GM19240 (cell line): ENCODE measurements around the gene SEC61A1.
A peak's percentile ranks its signal among the peaks of the same experiment; 100 is the strongest.

ENCODE experiments used
- DNase-seq: peaks from one replicate; pipeline ENCODE4 v3.0.0; 2011; ENCODE audit warnings: low spot score; ENCODE audit not compliant: insufficient read length

Gene SEC61A1

DNA sequence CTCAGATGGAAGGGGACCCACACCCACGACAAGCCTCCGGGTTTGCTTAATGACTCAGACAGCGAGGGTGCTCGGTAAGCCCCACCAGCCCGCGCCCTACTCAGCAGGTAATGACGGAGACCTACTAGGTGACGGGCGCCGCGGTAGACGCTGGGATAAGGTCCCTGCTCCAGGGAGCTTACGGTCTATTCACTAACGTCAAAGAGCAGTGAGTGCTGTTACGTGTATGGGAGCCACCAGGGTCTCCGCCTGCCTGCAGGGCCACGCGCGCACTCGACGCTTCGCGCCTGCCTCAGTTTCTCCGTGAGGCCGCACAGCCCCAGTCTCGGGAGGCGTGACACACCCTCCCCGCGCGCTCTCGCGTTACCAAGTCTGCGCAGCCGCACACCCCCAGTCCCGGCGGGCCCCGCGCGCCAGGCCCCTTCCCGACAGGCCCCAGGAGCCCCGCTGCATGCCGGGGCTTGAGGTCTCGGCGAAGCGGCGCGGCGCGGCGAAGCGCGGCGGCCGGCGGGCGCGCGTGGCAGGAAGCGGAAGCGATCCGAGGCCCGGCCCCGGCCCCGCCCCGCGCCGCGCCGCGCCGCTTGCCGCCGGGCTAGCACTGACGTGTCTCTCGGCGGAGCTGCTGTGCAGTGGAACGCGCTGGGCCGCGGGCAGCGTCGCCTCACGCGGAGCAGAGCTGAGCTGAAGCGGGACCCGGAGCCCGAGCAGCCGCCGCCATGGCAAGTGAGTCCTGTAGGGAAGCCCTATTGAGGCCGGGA is at the start of gene SEC61A1:
Gene SEC61A1 (plus strand): TSS at position 601 of the 758 bp plus-strand sequence. CDS start 116 bp downstream, at position 717.
- DNase-seq, result peak; percentile 97

DNA sequence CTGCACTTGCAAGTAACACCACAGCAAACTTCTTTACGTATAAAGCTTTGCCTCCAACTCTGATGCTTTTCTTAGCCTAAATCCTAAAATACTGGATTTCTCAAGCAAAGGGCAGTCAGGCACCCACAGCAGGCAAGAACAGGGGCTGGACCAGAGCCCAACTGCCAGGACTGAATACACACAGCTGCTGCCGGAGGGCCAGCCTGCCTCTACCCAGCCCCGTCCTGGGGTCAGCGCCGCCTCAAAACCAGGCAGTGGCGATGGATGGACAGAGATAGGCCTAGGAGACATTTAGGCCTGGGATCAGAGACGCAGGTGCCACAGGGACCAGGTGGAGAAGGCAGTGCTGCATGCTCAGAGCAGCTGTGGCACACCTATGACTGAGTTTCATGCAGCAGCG is 47.6 kb upstream of the SEC61A1 start:
- DNase-seq, result no peak

DNA sequence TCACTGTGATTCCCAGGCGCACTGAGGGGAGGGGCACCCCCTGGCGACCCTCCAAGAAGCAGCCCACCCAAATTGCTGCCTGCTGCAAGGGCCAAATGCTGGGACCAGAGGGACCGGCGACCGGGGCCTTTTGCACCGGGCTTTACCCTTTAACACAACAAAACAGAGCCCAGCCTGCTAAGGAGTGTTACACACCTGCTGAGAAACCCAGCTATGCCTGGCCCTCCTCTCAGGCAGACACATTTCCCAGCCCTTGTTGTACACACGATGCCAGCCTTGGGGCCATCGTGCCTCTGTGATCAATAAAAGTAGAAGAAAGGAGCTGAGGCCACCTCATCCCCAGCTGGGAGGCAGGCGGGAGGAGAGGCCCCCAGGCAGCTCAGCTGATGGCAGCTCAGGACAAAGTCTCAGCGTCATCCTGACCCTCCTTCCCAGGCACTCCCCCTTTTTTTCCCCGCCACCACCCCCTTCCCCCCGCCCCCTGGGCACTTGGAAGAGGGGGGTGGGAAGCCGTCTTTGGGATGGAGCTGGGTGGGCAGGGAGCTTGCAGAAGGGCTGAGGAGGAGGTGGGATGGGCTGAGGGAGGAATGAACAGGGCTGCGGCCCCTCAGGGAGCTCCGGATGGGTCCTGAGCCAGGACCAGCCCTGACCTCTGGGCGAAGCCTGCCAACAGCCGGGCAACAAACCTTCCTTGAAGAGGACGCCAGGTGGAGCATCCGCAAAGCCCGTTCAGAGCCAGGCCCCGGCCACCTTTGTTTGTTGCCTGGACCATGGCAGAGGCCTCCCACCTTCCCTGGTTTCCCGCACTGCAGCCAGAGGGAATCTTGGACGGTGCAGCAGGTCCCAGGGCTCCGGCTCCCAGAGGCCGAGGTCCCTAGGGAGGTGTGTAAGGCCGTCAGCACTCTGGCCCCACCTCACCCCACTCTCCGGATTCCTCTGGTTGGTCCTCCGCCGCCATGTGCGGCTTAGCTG is 45.9 kb upstream of the SEC61A1 start:
- no peak for DNase-seq

DNA sequence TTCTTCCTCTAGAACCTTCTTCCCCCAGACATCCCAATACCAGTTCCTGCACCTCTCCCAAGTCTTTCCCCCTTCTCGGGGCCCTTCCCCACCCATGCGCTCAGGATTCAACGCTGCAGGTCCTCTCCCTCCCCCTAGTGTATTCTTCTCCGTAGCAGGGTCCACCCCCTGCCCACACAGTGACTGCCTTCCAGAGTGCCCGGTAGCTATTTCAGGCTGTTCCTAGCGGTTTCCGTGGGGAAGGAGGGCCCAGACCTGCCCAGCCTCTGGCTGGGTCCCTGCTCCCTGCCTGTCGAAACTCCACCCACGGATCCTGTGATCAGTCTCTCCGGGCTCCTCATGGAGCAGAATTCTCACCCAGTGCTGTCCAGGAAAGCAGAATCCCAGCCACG is 45.2 kb upstream of the SEC61A1 start:
- no peak for DNase-seq

DNA sequence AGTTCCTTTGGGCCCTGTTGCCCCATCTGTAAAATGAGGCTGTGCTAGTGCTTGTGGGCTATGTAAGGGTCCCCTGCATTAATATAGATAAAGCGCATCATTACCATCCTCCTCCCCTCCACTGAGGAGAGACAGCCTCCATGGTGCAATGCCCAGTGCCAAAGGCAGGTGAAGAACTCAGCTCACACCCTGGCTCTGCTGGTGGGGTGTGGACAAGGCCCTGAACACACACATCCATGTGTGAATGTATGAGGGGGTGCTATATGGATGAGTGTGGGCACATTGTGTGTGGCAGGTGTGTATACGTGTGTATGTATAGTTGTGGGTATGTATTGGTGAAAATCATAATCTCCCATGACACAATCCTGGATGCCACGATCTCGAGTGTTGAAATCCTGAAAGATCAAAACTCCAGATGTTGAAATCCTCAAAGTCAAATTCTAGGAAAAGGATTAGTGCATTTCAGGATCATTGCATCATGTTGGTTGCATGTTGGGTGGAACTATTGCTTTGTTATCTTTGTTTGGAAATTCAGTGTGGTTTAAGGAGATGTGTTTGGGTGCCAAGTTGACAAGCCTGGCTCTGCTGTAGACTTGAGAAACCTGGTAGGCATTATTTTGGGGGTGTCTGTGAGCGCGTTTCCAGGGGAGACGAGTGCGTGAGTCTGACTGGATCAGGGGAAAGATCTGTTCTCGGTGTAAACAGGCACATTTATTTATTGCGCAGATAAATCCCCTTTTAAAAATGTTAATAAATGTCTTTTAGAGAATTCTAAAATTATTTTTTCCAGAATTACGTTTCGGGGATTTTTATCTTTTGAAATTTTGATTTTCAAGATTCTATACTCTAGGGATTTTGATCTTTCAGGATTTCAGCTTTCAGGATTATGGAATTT is 42.0 kb upstream of the SEC61A1 start:
- no peak for DNase-seq

DNA sequence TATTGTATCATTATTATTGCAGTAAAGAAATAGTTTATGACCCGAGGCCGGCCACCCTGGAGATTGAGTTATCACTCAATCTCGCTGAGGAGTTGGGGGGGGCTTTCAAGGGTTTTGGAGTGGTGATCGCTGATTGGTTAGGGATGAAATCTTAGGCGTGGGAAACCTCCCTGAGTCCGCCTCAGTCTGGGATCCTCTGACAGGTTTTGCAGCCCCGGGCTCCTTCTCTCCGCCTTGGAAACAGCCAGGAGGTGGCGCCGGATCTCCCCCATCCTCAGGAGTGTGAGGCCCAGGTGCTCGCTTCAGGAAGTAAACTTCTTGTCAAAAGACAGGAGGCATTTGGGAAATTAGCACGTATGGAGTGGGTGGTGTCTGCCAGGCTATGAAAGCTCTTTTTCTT is 41.1 kb upstream of the SEC61A1 start:
- DNase-seq, result no peak

DNA sequence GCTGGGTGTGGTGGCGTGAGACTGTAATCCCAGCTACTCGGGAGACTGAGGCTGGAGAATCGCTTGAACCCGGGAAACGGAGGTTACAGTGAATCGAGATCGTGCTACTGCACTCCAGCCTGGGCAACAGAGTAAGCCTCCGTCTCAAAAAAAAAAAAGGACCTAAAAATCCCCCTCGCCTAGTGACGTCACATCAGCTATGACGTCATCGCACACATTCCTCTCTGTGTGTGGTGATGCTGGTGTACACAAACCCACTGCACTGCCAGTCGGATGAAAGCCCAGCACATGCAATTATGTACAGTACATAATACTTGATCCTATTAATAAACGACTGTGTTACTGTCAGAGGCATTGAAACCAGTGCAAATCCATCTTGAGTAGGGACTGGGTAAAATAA is 40.2 kb upstream of the SEC61A1 start:
- no peak for DNase-seq

DNA sequence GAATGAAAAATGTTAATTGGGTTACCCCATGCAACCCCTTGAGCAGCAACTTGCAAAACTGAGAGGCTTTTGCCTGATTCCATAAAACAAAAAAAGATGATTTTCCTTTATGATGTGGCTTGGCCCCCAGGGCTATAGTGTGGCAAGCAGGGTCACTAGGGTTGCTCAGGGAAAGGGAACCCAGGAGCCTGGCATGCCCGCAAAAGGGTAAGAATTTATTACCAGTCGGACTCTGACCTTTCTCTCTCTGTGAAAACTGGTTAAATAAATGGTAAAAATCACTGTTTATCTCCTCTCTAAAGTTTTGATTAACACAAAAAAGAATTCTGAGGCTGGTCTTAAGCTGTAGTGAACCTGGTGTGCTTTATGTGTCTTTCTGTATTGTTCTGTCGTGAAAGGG is 37.7 kb upstream of the SEC61A1 start:
- no peak for DNase-seq

DNA sequence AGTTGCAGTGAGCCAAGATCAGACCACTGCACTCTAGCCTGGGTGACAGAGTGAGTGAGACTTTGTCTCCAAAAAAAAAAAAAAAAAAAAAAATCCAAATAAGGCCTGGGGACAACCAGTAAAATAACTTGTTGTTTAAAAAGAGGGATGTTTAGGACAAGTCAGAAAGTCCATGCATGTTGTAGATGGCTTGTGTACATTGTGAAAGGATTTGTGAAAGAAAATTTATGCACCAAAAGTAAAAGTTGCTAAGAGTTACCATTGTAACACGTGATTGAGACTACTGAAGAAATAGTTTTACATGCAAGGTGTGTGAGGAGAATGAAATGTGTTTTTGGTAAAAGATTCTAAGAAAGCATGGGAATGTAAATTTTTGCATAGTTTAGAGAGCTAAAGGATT is 35.7 kb upstream of the SEC61A1 start:
- DNase-seq, result no peak

DNA sequence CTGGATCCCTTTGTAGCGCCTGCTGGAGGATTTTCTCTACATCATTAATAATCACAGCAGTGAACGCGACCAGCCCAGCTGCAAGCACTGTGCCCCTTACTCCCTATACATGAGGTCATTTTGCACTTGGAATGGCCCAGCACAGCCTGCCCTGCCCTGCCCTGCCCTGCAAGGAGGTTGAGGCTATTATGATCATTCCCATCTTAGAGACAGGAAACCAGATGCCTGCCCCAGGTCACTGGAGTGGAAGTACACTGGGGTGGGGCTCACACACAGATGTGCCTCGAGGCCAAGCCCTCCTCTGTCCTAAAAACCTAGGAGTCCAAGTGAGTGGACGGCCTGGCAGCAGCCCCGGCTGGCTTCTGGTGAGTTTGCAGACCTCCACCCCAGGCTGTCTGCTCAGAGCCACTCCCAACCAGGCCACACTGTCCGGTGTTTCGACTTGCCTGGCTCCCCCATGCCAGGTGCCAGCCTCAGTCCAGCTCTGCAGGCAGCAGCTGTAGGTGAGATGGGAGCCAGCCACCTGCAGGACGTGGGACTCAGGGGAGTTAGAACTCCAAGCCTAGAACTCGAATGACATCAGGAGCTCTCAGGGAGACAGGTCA is 30.4 kb upstream of the SEC61A1 start:
- DNase-seq, result no peak

DNA sequence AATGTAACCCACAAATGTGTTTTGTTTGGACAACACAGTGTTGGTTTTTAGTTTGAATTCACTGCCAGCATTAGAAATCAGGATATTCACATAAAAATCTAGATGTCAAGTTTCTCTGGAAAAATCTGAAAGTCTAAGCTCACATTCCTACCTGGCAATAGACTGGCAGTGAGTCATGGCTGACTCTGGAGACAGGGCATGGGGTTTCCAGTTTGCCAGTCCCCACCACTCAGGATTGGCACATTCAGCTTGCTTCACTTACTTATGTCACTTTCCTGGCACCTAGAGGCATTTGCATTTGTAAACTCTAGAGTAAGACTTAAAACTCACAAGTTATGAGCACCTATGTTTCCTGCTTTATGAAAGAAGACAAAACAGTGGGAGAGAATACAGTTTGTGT is 19.1 kb upstream of the SEC61A1 start:
- no peak for DNase-seq

DNA sequence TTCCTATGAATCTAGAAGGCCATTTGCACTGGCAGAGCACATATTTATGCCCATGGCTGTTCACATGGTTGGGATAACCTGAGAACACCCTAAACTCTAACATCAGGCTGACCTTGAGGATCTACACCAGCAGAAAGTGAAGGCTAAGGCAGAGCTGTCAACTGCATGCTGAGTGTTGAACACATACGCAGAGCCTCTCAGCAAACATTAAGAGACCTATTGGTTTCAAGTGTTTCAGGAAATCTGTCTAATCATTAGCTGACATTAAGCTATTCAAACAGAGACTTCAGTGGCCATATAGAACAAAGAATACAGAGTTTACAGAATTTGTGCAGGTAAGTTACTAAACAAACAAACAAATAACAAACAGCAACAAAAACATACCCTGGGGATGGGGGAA is 16.1 kb upstream of the SEC61A1 start:
- DNase-seq, result no peak

DNA sequence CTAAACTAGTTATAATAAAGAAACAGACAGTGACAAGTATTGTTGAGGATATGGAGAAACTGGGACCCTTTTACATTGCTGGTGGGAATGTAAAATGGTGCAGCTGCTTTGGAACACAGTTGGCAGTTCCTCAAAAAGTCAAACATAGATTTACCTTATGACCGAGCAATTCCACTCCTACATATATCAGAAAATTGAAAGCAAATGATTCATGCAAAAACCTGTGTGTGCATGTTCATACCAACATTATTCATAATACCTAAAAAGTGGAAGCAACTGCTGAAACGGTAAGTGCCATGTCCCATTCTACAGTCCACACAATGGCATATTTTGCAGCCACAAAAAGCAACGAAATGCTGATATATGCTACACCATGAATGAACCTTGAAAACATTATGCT is 12.2 kb upstream of the SEC61A1 start:
- DNase-seq, result no peak

DNA sequence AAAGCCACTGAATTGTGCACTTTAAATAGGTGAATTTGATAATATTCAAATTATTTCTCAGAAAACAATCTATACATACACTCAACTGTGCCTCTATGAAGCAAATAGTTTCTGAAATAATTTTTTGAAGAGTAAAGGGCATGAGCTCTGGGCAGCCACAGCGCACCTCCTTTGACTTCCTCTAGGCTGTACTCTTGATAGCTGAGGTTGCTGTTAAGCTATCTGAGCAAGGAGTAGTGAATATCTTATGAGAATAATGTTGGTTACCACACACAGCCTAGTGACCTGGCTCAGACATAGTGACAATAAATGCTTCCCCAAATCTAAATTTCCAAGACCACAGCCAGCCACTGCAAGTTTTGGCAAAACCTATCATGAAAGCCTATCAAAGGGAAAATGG is 11.6 kb upstream of the SEC61A1 start:
- DNase-seq, result no peak

DNA sequence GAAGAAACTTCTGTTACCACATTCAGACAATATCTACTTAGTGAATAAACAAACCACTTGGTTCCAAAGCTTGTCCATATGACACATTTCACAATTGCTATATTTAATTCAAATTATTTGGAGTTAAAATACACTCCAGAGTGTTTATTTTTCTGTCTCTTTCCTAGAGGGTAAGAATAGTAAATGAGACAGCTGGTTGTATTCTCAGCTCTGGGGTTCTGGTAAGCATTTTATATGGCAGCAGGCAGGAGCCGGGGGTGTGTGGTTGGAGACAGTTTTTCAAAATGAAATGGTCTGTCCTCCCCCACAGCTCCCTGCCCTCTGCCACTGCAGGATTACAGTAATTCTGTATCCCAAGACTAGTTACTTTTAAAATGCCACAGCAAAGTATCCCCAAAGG is 10.9 kb upstream of the SEC61A1 start:
- no peak for DNase-seq

DNA sequence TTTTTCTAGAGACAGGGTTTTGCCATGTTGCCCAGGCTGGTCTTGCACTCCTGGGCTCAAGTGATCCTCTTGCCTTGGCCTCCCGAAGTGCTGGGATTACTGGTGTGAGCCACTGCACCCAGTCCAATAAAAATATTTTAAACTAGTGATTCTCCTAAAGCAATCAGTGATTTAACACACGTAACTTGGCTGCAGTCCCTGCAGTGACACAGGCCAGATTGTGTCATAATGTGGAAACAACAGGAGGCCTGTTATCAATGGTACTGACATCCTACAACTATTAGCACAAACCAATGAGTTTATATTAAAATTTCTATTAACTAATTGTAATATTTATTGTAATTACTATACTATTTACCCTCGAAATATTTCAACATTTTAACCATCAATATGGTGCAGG is 1.6 kb upstream of the SEC61A1 start:
- no peak for DNase-seq

DNA sequence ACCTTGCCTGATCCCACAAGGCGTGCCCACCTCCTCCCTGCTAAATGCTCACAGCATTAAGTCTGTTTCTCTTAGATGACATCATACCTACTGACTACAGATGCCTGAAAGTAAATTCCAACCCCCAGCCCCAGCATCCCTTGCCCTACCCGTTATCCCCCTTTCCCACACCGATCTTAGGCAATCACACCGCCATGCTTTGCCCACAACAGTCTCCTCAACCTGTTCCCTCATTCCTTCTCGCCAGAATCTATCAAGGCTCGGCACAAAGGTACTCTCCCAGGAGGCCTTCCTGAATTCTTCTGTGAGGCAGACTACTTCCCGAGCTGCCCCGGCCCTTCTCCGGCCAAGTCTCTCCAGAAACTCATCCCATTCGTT is 789 bp upstream of the SEC61A1 start:
- no peak for DNase-seq

DNA sequence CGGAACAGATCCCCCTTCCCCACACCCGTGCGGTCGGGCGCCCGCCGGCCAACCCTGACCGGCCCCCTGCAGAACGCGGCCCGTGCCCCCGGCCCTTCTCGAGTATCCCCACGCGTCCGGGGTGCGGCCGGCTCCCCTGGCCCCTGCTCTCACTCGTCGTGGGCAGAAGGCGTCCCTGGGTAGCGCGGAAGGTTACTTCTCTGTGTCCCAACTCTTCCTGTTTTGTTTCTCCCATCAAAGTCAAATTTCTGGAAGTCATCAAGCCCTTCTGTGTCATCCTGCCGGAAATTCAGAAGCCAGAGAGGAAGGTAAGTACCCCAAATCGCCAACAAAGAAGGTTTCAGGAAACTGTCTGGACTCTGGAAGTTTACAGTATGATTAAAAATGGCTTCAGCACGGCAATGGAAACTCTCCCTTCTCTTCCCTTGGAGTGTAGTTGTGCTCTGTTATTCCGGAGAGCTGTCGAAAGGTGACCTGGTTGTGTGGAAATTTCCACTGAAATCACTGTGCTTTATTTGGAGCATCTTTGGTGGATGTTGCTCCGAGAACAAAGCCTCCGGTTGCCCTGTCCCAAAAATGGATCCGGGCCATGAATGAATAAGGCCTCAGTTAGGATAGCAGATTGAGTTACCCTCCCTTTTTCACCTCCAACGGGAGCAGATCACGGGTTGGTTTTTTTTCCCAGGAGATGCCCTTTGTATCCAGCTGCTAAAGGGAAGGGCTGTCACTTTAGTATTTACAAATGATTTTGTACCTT is 536 bp downstream of the SEC61A1 start:
- no peak for DNase-seq

DNA sequence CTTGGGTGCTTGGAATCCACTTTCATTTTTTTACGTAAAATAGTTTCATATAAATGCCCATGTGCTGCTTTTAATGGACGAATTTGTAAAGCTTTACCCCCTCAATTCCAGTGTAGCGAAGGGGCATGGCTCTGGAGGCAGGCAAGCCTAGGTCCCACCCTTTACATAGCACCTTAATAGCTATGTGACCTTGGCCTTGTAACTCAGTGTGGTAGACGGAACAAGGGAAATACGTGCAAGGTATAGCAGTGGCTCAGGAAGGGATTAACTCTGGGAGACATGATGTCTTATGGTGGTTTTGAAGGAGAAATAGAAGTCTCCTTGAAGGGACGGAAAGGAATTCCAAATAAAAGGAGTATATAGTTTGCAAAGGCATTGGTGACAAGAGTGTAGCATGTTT is 1.4 kb downstream of the SEC61A1 start:
- no peak for DNase-seq

DNA sequence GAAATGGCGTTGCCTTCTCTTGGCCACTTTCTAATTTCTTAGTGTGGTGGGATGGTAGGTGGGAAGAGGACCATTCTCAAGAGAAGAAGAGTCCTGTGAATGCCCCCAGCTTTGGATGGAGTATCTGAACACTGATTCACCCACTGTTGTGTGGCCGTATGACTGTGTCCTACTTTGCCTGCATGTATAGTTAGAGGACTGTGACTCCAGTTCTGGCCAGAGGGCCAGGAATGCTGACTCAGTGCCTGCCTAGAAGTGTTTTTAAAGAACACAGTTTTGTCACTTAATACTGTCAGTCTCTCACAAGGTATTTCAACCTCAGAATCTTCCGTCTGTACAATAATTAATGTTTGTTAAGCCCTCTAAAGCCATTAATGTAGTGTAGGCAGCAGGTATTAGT is 2.1 kb downstream of the SEC61A1 start:
- DNase-seq, result no peak
